HL-60/S4 treated with retinoic acid at 250 ng/mL for 4 days and 3 days (cell line): ENCODE measurements around the gene TAF4B.
"Not testable (repeated sequence)": the region's sequence is repeated elsewhere in the genome, so short reads cannot be mapped to it uniquely, and the experiment has no call there.

Source experiments
- in situ Hi-C: fragments of 300-500 bp; cut with MboI; formaldehyde crosslinking; loops from 2 replicates; pipeline ENCODE4 v1.7.0; 2022; ENCODE audit warnings: low sequenced_read_pairs

Gene TAF4B

DNA sequence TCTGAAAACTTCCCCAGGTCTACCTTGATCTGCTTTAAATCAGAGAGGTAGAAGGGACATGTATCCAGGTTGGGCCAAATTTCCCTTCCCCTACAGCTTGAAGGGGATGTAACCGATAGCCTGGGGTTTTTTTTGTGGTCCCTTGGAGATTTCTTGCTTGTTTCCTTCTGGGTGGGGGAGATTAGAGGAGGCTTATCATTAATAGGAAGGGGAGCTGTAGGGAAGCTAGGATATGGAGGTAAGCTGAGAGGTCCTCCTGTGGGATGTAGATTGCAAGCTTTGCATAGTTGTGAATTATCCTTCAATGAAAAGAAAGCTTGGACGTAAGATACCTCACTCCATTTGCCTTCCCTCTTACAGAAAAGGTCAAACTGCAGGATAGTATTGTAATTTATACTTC, 11.1 kb downstream of the TAF4B start:
- in situ Hi-C loops: not testable (repeated sequence)

DNA sequence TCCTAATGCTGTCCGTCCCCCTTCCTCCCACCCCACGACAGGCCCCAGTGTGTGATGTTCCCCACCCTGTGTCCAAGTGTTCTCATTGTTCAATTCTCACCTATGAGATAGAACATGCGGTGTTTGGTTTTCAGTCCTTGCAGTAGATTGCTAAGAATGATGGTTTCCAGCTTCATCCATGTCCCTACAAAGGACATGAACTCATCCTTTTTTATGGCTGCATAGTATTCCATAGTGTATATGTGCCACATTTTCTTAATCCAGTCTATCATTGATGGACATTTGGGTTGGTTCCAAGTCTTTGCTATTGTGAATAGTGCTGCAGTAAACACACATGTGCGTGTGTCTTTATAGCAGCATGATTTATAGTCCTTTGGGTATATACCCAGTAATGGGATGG, 12.5 kb downstream of the TAF4B start:
- in situ Hi-C loops: not testable (repeated sequence)

DNA sequence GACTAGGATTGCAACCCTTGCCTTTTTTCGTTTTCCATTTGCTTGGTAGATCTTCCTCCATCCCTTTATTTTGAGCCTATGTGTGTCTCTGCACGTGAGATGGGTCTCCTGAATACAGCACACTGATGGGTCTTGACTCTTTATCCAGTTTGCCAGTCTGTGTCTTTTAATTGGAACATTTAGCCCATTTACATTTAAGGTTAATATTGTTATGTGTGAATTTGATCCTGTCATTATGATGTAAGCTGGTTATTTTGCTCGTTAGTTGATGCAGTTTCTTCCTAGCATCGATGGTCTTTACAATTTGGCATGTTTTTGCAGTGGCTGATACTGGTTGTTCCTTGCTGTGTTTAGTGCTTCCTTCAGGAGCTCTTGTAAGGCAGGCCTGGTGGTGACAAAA, 16.1 kb downstream of the TAF4B start:
- in situ Hi-C loops: not testable (repeated sequence)

DNA sequence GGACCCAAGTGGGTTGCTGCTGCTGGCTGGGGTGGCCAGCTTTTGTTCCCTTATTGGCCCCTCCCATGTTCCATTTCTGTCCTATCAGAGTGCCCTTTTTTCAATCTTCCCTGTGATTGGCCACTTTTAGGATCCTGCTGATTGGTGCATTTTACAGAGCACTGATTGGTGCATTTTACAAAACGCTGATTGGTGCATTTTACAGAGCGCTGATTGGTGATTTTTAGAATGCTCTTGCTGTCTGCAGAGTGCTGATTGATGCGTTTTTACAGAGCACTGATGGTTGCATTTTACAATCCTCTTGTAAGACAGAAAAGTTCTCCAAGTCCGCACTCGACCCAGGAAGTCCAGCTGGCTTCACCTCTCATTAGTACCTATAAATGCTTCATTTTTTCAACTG, 19.2 kb downstream of the TAF4B start:
- in situ Hi-C loops: not testable (repeated sequence)

DNA sequence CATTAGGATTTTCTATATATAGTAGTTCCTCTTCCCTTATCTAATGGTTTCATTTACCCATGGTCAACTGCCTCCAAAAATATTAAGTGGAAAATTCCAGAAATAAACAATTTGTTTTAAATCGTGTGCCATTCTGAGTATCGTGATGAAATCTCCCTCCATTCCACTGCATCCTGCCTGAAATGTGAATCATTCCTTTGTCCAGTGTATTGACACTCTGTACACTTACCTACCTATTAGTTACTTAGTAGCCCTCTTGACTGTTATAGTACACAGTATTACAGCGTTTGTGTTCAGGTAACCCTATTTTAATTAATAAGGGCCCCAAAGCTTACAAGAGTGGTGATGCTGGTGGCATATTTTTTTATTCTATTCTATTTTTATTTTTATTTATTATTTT, 26.2 kb downstream of the TAF4B start:
- in situ Hi-C loops: no loop called here

DNA sequence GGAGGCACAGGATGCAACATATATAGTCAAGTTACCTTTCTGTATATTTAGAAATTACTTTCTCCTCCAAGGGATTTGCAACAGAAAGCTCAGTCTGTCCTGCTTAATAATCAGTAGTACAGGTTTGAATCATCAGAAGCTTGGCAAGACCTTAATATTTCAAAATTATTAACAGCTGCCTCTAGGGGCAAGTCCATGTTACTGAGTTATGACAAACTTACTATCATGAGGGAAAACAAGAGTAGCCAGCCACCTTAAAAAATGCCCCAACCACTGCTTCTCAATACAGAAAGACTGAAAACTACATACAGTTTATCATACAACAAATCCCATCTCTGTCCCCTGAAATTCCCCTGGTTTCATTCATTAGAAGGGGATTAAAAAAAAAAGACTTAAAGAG, 28.6 kb downstream of the TAF4B start:
- in situ Hi-C loops: not testable (repeated sequence)

DNA sequence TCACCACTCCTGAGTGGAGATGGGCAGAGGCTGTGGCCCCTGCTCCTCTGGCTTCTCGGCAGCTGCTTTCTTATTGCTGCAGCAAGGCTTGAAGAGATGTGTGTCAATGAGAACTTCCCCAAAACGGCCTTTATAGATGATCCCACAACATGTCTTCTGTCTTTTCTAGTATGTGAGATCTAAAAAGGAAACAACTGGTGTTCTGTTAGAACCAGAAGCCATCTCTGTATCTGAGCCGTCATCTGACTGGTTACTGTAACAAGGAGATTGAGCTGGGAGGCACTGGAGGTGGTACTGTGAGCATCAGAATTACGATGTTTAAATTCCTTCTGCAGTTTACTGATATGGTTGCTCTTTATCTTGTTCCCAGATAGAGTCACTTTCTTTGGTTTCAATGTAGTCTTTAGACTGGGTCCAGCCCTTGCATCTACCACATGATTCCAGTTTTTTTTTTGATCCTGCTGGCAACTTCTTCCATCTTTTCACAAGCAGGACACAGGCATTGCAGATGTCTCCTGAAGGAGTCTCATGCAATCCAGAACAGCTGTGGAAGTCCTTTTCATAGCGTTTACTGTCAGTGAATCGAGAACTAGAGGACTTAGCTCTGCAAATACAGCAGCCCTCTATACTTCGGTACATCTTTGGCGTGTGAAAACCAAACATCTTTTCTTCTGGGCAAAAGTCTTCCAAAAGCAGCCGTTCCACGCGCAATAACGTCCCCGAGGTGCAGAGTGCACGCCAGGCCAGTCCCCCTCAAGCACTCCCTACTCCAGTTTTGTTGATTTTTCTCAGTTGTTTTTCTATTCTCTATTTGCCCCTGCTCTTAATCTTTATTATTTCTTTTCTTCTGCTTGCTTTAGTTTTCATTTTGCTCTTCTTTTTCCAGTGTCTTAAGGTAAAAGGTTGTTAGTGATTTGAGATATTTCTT, 29.7 kb downstream of the TAF4B start:
- in situ Hi-C loops: no loop called here

DNA sequence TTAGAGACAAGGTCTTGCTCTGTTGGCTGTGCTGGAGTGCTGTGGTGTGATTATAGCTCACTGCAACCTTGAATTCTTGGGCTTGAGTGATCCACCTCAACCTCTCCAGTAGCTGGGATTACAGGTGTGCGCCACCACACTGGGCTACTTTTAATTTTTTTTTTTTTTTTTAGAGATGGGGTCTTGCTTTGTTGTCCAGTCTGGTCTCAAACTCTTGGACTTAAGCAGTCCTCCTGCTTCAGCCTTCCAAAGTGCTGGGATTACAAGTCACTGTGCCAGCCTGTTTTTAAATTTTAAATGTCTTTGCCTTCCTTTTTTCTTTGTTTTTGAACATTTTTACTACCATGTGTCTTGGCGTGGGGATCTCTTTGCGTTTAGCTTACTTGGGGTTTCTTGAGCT, 32.5 kb downstream of the TAF4B start:
- in situ Hi-C loops: no loop called here

DNA sequence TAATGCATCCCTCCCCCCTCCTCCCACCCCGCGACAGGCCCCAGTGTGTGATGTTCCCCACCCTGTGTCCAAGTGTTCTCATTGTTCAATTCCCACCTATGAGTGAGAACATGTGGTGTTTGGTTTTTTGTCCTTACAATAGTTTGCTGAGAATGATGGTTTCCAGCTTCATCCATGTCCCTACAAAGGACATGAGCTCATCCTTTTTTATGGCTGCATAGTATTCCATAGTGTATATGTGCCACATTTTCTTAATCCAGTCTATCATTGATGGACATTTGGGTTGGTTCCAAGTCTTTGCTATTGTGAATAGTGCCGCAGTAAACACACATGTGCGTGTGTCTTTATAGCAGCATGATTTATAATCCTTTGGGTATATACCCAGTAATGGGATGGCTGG, 33.2 kb downstream of the TAF4B start:
- in situ Hi-C loops: not testable (repeated sequence)

DNA sequence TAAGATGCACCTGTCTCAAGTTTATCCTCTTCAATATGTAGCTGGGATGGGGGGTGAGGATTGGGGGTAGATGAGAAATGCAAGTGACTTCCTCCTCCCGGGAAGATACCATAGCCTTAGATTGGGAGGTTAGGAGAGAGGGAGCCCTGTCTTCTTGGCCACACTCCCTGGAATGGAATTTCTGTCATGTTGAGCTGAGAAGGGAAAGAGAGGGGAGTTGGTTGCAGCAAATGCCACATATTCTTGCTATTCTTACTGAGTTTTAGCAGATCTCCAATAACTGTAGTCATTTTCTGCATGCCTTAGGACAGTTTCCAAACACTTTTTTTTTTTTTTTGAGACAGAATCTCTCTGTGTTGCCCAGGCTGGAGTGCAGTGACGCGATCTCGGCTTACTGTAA, 35.9 kb downstream of the TAF4B start:
- in situ Hi-C loops: no loop called here

DNA sequence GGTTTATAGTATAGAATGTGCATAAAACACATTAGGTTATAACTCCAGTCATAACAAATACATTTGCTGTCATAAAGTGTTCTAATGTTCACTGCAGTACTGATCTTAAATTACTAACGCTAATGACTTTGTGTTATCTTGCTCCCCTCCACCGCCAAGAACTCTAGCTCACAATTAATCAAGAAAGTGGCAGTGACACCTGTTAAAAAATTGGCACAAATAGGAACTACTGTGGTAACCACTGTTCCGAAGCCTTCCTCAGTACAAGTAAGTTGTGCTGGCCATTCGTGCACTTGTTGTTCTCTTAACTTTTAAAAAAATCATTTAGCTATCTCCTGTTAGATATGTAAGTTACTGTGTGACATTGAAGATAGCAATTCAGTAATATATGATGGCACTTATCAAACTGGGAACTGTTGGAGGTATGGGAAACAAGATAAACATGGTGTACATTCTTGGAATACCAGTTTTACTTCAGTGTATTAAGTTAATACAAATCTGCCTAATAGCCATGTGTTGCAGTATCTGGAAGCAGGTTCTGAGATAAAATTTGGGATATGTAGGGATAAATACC, 41.2 kb downstream of the TAF4B start:
- in situ Hi-C loops: no loop called here

DNA sequence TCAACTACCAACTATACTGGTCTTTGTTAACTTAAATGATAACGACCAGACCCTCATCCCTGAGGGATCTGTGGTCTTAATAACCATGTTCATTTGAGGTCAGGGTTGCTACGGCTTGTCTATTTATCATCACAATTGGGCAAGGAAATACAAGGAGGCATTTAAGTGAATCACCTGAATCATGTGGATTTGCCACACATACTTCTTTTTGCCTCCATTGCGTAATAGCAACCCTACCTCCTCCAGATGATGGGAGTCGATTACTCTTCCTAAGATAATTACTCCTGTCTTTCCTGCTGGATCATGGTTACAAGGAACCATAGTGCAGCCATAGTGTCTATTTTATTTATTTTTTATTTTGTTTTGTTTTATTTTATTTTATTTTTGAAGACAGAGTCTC, 42.2 kb downstream of the TAF4B start:
- in situ Hi-C loops: no loop called here

DNA sequence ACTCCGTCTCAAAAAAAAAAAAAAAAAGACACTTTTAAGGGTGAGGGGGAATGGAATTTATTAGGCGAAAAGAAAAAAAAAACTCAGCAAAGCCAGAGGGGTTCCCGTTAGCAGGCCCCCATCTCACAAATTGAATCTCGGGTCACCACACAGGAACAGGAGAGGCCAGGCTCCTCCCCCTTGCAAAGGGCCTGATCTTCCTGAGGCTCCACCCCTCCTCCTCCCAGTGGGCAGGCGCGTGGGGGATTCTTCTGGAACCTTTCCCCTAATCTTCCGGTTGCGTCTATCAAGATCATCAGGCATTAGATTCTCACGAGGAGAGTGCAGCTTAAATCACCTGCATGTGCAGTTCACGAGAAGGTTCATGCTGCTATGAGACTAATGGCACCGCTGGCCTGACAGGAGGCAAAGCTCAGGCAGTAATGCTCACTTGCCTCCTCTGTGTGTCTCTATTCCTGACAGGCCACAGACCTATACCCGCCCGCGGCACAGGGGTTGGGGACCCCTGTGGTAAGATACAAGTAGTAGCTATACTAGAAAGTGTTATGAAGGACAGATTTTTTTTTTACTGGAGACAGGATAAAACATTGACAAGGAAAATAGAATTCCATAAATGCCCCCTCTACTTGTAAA, 45.8 kb downstream of the TAF4B start:
- in situ Hi-C loops: no loop called here

DNA sequence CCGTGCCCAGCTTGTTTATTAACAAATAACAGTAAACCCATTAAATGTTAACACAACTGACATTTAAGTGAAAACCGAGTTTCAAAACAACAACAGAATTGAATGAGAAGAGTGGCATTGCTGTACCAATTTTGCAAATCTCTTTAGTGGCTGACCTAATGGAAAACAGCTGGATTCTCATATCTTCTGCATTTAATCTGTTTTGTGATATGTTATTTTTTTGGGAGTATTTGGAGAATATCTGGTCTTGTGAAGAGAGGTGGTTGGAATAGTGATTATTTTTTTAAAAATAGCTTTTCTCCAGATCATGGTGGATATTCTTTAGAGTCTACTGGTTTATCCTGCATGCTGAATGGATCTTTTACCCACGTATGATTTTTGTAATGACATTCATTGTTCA, 51.1 kb downstream of the TAF4B start:
- in situ Hi-C loops: no loop called here

DNA sequence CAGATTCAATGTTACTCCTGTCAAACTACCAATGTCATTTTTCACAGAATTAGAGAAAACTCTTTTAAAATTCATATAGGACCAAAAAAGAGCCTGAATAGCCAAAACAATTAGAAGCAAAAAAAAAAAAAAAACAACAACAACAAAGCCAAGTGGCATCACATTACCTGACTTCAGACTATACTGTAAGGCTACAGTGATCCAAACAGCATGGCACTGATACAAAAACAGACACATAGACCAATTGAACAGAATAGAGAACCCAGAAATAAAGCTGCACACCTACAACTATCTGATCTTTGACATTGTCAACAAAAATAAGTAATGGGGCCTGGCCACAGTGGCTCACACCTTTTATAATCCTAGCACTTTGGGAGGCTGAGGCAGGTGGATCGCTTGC, 53.2 kb downstream of the TAF4B start:
- in situ Hi-C loops: no loop called here

DNA sequence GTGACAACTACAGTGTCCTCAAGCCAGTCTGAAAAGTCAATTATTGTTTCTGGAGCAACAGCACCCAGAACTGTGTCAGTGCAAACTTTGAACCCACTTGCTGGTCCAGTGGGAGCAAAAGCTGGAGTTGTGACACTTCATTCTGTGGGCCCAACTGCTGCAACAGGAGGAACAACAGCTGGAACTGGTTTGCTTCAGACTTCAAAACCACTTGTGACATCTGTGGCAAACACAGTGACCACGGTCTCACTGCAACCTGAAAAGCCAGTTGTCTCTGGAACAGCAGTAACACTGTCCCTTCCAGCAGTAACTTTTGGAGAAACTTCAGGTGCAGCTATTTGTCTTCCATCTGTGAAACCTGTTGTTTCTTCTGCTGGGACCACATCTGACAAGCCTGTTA, 59.8 kb downstream of the TAF4B start:
- in situ Hi-C loops: no loop called here

DNA sequence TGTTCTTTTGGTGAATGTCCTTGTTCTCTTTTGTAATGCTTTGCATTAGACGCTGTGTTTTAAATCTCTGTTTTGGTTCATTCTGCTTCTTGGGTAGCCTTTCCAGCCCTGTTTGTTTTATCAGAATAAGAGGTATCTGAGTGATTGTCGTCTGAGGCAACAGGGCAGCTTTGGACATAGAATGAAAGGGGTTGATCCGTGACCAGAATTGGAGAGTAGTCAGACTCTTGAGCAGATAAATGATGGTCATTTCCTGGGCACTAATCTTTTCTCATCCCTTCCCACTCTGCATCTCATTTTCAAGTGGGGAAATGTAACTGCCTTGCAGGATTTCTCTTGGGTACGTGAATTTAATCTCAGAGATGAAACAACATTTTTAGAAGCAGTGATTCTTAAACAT, 61.4 kb downstream of the TAF4B start:
- in situ Hi-C loops: no loop called here

DNA sequence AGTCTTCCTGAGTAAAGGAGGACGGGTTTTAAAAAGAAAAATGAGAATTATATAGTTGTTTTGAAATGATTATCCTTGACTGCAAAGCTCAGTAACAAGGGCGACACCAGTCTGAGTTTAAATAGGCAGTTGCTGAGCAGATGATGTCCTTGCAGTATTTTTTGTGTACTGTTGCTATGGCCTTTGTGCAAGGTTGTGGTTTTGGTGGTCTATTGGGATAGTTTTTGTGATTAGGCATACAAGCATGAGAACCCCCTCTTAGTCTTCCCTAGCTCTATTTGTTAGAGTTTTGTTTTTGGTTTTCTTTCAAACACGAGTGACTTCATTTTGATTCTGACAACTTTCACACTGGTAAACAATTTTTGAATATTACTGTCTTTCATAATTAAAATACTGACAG, 64.1 kb downstream of the TAF4B start:
- in situ Hi-C loops: no loop called here

DNA sequence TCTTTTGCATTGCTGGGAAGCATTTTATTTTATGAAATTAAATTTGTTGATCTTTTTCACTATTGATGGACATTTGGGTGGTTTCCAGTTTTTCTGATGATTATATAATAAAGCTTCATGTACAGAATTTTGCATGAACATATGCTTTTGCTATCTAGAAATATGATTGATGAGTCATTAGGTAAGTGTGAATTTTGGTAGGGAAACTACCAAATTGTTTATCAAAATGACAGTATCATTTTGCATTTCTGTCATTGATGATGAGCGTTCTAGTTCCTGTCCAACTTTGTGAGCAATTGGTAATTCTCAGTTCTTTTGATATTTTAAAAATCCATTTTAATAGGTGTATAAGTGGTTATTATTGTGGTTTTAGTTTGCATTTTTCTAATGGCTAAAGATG, 67.7 kb downstream of the TAF4B start:
- in situ Hi-C loops: no loop called here

DNA sequence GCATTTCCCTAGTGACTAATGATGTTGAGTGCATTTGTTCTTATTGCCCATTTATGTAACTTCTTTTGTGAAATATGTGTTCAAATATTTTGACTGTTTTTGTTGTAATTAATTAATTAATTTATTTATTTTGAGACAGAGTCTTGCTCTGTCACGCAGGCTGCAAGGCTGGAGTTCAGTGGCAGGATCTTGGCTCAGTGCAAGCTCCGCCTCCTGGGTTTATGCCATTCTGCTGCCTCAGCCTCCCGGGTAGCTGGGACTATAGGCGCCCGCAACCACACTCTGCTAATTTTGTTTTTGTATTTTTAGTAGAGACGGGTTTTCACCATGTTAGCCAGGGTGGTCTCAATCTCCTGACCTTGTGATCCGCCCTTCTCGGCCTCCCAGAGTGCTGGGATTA, 71.9 kb downstream of the TAF4B start:
- in situ Hi-C loops: no loop called here

DNA sequence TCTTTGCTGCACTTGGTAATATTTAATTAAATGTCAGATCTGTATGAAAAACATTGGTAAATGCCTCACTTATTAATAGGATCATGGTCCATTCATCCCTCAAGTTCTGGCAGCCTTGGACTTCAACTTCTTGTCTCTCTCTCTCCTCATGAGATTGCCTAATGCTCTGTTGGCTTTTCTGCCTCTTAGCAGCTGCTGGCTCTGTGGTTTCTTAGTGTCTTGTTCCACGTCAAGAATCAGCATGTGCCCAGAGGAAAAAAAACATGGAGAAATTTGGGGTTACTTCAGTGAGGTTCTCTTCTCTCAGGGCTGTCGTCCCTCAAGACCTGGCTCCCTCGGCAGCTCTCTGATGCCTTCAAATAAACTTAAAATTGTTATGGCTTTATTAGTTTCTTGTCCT, 75.4 kb downstream of the TAF4B start:
- in situ Hi-C loops: no loop called here

DNA sequence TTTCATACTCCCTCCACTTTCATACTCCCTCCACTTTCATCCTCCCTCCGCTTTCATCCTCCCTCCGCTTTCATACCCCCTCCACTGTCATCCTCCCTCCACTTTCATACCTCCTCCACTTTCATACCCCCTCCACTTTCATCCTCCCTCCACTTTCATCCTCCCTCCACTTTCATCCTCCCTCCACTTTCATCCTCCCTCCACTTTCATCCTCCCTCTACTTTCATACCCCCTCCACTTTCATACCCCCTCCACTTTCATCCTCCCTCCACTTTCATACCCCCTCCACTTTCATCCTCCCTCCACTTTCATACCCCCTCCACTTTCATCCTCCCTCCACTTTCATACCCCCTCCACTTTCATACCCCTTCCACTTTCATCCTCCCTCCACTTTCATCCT, 77.0 kb downstream of the TAF4B start:
- in situ Hi-C loops: not testable (repeated sequence)
